Activated CD4-positive, alpha-beta T cell treated with anti-CD3 and anti-CD28 coated beads for 24 hours (primary cell): ENCODE measurements around the gene NSFL1C.
"Not testable (repeated sequence)": the region's sequence is repeated elsewhere in the genome, so short reads cannot be mapped to it uniquely, and the experiment has no call there.

Experiments
- DNase-seq, 2 donors: peaks; one replicate each; pipeline ENCODE4 v3.0.0-alpha.2; 2020; ENCODE audit warnings: low read depth in 2 of 2

NSFL1C gene

GRCh38 chr20:1466211-1467081 is at the start of gene NSFL1C:
Gene NSFL1C (minus strand): TSS chr20:1466849. CDS start chr20:1466824, 25 bp downstream.
- peak; percentile 93 to 96 for DNase-seq

- no peak for DNase-seq
These were observed 47.2 kb upstream of the NSFL1C start for GRCh38 chr20:1513801-1514200.

GRCh38 chr20:1509237-1509636 is 42.6 kb upstream of the NSFL1C start:
- DNase-seq: no peak

- no peak for DNase-seq
These were observed 41.9 kb upstream of the NSFL1C start for GRCh38 chr20:1508574-1508973.

GRCh38 chr20:1507276-1507675 is 40.6 kb upstream of the NSFL1C start:
- no peak for DNase-seq

- no peak for DNase-seq
These were observed 39.2 kb upstream of the NSFL1C start for GRCh38 chr20:1505871-1506270.

- no peak for DNase-seq
These were observed 38.7 kb upstream of the NSFL1C start for GRCh38 chr20:1505361-1505760.

- peak; percentile 55 to 60 for DNase-seq
These were observed 37.0 kb upstream of the NSFL1C start for GRCh38 chr20:1503564-1504227.

GRCh38 chr20:1500496-1500895 is 33.8 kb upstream of the NSFL1C start:
- no peak for DNase-seq

GRCh38 chr20:1499528-1500420 is 33.1 kb upstream of the NSFL1C start:
- no peak for DNase-seq

- not testable (repeated sequence) for DNase-seq
These were observed 30.7 kb upstream of the NSFL1C start for GRCh38 chr20:1497371-1497770.

GRCh38 chr20:1496930-1497329 is 30.3 kb upstream of the NSFL1C start:
- no peak for DNase-seq

- no peak for DNase-seq
These were observed 27.8 kb upstream of the NSFL1C start for GRCh38 chr20:1494436-1494835.

- no peak for DNase-seq
These were observed 26.9 kb upstream of the NSFL1C start for GRCh38 chr20:1493536-1493935.

GRCh38 chr20:1491860-1492642 is 25.4 kb upstream of the NSFL1C start:
- no peak for DNase-seq

- no peak for DNase-seq
These were observed 24.7 kb upstream of the NSFL1C start, which contains the start of gene SIRPB2 for GRCh38 chr20:1491281-1491840. Gene SIRPB2 (minus strand): TSS chr20:1491420. CDS start chr20:1491359, 61 bp downstream.

GRCh38 chr20:1490643-1491195 is 24.1 kb upstream of the NSFL1C start:
- no peak for DNase-seq

- DNase-seq: no peak
These were observed 23.3 kb upstream of the NSFL1C start for GRCh38 chr20:1489764-1490436.

- DNase-seq: no peak
These were observed 22.7 kb upstream of the NSFL1C start for GRCh38 chr20:1489325-1489724.

GRCh38 chr20:1486566-1486965 is 19.9 kb upstream of the NSFL1C start:
- no peak for DNase-seq
